Ectodermal cell (in vitro differentiated cells): ENCODE measurements around the gene KLHDC4.
"Not testable (repeated sequence)": the region's sequence is repeated elsewhere in the genome, so short reads cannot be mapped to it uniquely, and the experiment has no call there.

ENCODE experiments used
- H3K27ac ChIP-seq: 2 replicates; pipeline ENCODE4 v1.7.0; 2013; ENCODE audit warnings: mild to moderate bottlenecking, low read depth, low read length; ENCODE audit not compliant: insufficient read depth, poor library complexity, severe bottlenecking
- H3K27me3 ChIP-seq: 2 replicates; pipeline ENCODE4 v1.7.0; 2013; ENCODE audit warnings: mild to moderate bottlenecking, low read length; ENCODE audit not compliant: insufficient read depth, control insufficient read depth, poor library complexity, severe bottlenecking
- H3K36me3 ChIP-seq: one replicate; pipeline ENCODE4 v1.7.0; 2013; ENCODE audit warnings: low read length; ENCODE audit not compliant: control insufficient read depth, insufficient read depth
- H3K4me1 ChIP-seq: one replicate; pipeline ENCODE4 v1.7.0; 2013; ENCODE audit warnings: low read length; ENCODE audit not compliant: control insufficient read depth, insufficient read depth
- H3K4me3 ChIP-seq: 2 replicates; pipeline ENCODE4 v1.7.0; 2013; ENCODE audit warnings: low read depth, low read length, control low read depth; ENCODE audit not compliant: insufficient read depth
- H3K9me3 ChIP-seq: 2 replicates; pipeline ENCODE4 v1.7.0; 2013; ENCODE audit warnings: mild to moderate bottlenecking, low read length, moderate library complexity; ENCODE audit not compliant: control insufficient read depth
- WGBS, 2 experiments: methylation state at CpG; one replicate each; pipeline ENCODE4 v1.1.7; 2013; ENCODE audit warnings: missing lambda C conversion rate in 2 of 2; 5-methylcytosine and 5-hydroxymethylcytosine counted together

KLHDC4 gene

DNA sequence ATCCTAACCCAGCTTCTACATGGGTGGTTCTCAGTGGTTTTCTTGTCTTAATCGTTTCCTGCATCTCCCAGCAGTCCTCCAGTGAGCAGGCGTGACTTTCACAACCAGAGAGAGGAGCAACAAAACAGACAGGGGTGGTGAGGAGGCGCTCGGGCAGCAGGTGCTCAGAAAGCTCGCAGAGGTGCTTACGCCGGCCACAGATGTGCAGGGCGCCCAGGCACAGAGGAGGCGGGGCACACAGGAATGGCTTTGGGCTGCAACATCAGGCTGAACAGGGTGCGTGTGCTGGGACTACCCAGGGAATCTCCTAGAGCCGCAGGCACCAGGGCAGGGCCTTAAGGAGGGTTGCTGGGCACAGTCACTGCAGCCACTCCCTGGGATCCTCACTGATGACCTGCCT is 32.6 kb downstream of the KLHDC4 start:
- Histone ChIP-seq H3K27ac (no peak overlapping the region), H3K9me3 (no peaks in the 10 kb centered on the region), H3K27me3 (no peaks in the 10 kb centered on the region), H3K4me1 (no peaks in the 10 kb centered on the region), H3K4me3 (no peak overlapping the region), H3K36me3 (peaks cover 6% of the 10 kb centered on the region)
- WGBS, 2 experiments, result 91 to 96% methylated on average over 11 of the region's 11 CpGs

DNA sequence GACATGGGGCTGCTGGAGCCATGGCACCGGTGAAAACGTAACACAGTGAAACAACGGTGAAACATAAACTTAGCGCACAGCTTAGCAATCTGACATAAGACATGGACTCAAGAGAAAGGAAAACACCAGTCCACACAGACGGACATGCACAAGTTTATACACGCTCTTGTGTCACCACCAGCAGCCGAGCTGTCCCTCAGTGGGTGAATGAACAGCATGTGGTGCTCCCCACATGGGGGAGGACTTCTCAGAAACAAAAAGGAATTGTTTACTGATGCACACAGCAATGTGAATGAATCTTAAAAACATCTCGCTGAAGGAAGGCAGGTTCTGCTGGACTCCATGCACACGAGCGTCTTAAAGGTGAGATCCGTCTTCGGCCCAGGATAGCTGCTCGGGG is 34.2 kb downstream of the KLHDC4 start:
- Histone ChIP-seq H3K9me3 (no peaks in the 10 kb centered on the region), H3K36me3 (peaks cover 6% of the 10 kb centered on the region), H3K27me3 (no peaks in the 10 kb centered on the region), H3K27ac (no peak overlapping the region), H3K4me3 (no peak overlapping the region), H3K4me1 (no peaks in the 10 kb centered on the region)
- WGBS, 2 experiments, result 96 to 98% methylated on average over 13 of the region's 13 CpGs

DNA sequence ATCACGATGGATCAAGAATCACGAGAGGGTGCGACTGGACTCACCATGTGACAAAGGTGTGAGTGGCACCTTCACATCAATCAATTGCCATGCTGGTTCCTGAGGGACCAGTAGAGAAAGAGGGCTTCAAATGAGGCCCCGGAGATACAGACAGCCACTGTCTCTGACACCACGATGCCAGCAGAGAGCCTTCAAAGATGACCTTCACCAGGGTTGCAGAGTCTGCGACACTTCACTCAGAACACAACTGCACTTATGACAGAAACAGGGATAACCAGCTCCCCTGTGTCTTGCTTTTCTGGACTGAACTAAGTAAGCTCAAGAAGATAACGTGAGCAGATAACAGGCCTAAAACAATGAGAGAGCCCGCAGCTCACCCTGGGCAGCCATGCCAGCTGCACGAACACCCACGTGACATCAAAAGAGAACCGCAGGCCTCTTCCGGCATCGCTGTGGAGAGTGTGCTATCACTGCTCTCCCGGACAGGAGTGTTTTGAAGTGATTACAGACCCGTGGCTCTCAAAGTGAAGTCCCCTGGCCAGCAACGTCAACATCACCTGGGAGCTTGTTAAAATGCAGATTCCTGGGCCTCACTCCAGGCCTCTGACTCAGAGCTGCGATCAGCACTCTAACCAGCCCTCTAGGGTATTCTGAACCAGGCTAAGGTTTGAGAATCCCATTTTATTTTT is 36.4 kb downstream of the KLHDC4 start:
- 94 to 96% methylated on average over 17 of the region's 17 CpGs for WGBS, 2 experiments
- H3K9me3 ChIP-seq, result no peaks in the 10 kb centered on the region
- no peaks in the 10 kb centered on the region for H3K27me3 ChIP-seq
- H3K36me3 ChIP-seq, result peaks cover 6% of the 10 kb centered on the region
- H3K4me1 ChIP-seq, result no peaks in the 10 kb centered on the region
- H3K4me3 ChIP-seq, result no peak overlapping the region
- no peak overlapping the region for H3K27ac ChIP-seq

DNA sequence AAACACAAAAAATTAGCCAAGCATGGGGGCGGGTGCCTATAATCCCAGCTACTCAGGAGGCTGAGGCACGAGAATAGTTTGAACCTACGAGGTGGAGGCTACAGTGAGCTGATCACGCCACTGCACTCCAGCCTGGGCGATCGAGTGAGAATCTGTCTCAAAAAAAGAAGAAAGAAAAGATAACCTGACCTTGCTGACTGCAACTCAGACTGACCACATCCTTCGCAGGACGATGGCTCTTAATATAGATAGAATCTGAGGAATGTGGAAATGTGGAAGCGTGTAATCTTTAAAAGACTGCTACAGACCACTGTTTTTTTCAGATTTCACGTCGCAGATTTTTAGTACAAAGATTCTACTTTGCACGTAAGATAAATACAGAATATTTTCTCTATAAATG is 37.8 kb downstream of the KLHDC4 start:
- Histone ChIP-seq H3K4me3 (no peak overlapping the region), H3K4me1 (no peaks in the 10 kb centered on the region), H3K27me3 (no peaks in the 10 kb centered on the region), H3K27ac (no peak overlapping the region), H3K36me3 (peaks cover 6% of the 10 kb centered on the region), H3K9me3 (no peaks in the 10 kb centered on the region)
- WGBS, 2 experiments, result 91 to 94% methylated on average over 11 of the region's 12 CpGs

DNA sequence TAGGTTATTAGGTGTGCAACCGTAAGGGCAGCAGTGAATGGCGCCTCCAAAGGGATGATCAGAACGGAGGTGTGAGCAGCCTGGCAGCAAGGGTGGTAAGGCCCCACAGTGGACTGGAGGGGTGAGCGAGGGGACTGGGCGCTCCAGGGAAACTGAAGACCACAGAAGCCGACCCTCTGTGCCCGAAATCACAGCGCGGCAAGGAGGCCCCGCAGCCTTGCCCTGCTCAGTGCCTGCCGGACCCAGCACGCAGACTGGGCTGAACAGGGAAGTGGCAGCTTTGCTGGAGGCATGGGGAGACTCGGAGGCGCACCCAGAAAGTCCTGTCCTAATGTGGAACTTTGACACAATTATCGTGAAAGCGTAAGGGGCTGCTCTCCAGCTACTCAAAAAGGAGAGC is 38.4 kb downstream of the KLHDC4 start:
- WGBS, 2 experiments, result 96 to 98% methylated on average over 16 of the region's 16 CpGs
- H3K27me3 ChIP-seq, result no peaks in the 10 kb centered on the region
- H3K4me1 ChIP-seq, result no peaks in the 10 kb centered on the region
- peaks cover 6% of the 10 kb centered on the region for H3K36me3 ChIP-seq
- no peak overlapping the region for H3K27ac ChIP-seq
- H3K4me3 ChIP-seq, result no peak overlapping the region
- H3K9me3 ChIP-seq, result no peaks in the 10 kb centered on the region

DNA sequence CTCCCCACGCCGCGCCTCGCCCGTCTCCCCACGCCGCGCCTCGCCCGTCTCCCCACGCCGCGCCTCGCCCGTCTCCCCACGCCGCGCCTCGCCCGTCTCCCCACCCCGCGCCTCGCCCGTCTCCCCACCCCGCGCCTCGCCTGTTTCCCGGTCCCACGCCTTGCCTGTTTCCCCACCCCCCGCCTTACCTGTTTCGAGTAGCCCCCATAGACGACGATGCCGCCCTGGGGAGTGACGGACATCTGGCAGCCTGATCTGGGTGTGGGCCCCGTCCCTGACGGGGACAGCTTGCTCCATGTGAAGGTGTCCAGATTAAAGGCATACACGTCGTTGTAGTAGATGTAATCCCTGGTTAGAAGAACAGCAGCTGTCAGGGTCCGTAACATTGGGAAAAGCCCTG is 39.2 kb downstream of the KLHDC4 start:
- not testable (repeated sequence) for H3K27me3 ChIP-seq, H3K9me3 ChIP-seq, H3K36me3 ChIP-seq, H3K4me3 ChIP-seq, H3K4me1 ChIP-seq, H3K27ac ChIP-seq
- 93 to 95% methylated on average over 31 to 32 of the region's 40 CpGs for WGBS, 2 experiments

DNA sequence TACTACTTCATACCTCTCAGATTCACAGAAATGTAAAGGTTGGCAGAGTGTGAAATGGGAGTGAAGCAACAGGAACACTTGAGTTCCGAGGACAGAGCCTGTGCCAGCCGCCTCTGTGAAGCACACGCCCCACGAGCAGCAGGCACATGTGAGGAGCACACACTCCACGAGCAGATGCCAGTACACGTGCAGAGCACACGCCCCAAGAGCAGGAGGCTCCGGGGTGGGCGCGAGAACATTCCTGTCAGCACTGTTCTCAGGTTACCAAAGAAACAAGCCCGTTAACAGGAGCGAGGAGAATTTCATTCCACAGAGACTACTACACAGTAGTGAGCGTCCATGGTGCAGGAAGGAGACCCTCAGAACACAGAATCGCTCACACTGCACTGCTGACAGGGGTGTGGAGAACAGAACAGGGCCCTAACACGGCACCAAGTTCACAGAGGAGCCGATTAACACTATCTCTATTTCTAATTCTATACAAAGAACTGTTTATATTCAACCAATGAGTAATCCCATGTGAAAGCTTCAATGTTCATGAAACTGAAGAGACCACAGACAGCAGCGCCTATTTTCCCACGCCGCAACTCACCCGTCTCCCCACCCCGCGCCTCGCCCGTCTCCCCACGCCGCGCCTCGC is 40.1 kb downstream of the KLHDC4 start:
- 91 to 92% methylated on average over 23 of the region's 28 CpGs for WGBS, 2 experiments
- H3K36me3 ChIP-seq, result peaks cover 6% of the 10 kb centered on the region
- H3K4me3 ChIP-seq, result no peak overlapping the region
- no peaks in the 10 kb centered on the region for H3K9me3 ChIP-seq
- no peak overlapping the region for H3K27ac ChIP-seq
- H3K4me1 ChIP-seq, result peaks cover 9% of the 10 kb centered on the region
- no peaks in the 10 kb centered on the region for H3K27me3 ChIP-seq

DNA sequence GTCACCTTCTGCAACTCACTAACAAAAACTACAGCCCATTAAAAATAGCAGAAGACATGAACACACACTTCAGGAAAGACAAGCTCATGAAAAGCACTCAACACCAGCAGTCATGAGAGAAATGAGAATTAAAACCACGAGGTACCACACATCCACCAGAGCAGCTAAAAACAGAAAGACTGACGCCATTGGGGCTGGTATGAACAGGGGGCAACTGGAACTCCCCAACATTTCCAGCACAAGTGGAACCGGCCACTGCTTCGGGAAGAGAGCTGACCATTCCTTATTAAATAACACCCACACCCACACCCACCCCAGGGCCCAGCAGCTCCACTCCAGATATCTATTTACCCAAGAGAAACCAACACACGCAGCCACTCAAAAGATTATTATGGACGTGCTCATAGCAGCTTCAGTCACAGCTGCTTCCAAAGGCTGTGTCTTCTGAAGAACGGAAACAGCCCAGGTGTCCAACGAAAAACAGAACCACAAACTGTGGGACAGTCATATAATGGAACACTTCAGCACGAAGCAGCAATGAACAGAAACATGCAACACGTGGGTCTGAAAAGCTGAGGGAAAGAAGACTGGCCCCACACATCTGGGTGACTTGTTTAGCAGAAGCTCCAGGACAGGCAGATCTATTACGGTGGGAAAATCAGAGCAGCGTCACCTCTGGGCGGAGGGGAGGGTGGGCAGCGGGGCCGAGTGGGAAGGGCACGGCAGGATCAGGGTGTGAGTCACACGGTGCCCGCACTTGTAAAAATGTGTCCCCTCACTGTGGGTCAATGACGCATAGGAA is 41.1 kb downstream of the KLHDC4 start:
- Histone ChIP-seq H3K36me3 (peaks cover 6% of the 10 kb centered on the region), H3K27ac (no peak overlapping the region), H3K27me3 (no peaks in the 10 kb centered on the region), H3K4me3 (no peak overlapping the region), H3K4me1 (peaks cover 9% of the 10 kb centered on the region), H3K9me3 (no peaks in the 10 kb centered on the region)
- WGBS, 2 experiments, result 93 to 96% methylated on average over 19 of the region's 19 CpGs

DNA sequence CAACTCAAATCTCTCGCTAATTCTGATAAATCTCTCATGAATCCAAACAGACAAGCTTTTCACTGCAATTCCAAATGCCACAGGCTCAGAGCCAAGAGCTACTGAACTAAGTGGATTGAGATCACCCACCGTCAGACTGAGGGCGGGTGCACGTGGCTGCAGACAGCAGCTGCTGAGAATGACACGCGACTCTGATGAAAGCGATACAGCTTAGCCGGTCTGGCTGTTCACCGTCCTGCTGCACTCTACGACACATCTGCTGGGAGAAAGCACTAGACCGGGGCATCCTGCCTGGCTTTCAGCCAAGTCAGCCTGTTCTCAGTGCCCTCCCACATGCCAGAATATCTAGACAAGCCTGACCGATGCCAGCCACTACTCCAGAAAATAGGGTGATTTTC is 42.6 kb downstream of the KLHDC4 start:
- Histone ChIP-seq H3K36me3 (no peaks in the 10 kb centered on the region), H3K9me3 (no peaks in the 10 kb centered on the region), H3K27ac (no peak overlapping the region), H3K4me1 (peaks cover 9% of the 10 kb centered on the region), H3K27me3 (no peaks in the 10 kb centered on the region), H3K4me3 (no peak overlapping the region)
- WGBS, 2 experiments, result 94 to 96% methylated on average over 12 of the region's 12 CpGs

DNA sequence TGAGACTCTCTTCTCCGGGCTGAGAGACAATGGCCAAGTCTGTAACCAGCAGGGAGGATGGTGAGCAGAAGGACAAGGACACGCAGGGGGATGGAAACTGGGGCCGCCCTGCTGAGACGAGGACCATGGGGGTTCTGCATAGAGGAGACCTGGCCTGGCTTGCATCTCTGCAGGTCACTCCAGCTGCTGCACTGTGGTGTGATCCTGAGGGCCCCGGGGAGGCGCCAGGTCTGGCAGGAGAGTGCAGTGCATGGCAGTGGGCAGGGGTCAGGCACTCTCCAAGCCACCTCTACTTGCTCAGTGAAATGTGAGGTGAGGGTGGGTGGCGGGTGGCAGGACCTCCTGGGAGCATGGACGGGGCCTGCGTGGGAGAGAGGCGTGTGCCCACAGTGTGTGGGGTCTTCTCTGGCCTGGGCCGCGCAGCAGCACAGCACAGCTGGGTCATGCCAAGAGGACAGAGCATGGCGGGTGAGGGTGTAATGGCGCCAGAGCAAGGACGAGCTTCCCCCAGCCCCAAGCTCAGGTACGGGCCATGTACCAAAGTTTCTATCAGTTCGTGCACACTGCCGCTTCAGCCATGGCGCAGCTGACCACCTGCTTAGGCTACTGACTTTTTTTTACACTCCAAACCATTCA is 43.1 kb downstream of the KLHDC4 start:
- Histone ChIP-seq H3K36me3 (no peaks in the 10 kb centered on the region), H3K9me3 (no peaks in the 10 kb centered on the region), H3K4me1 (peaks cover 9% of the 10 kb centered on the region), H3K27me3 (no peaks in the 10 kb centered on the region), H3K4me3 (no peak overlapping the region), H3K27ac (no peak overlapping the region)
- 90 to 94% methylated on average over 19 of the region's 19 CpGs for WGBS, 2 experiments
